HG02973 (cell line): ENCODE results near the gene GPR155.
"Not testable (repeated sequence)": the region's sequence is repeated elsewhere in the genome, so short reads cannot be mapped to it uniquely, and the experiment has no call there.

Experiments
- ATAC-seq: cut with Tn5 transposase; IDR thresholded peaks from one replicate; pipeline ENCODE4 v1.9.1; 2021; ENCODE audit warnings: moderate library complexity; ENCODE audit not compliant: unreplicated experiment

GPR155 gene

GRCh38 chr2:174442546-174443510 is 44.0 kb downstream of the GPR155 start:
- no peak for ATAC-seq

- no peak for ATAC-seq
These were observed 46.9 kb downstream of the GPR155 start for GRCh38 chr2:174439950-174440349.

GRCh38 chr2:174439323-174439722 is 47.5 kb downstream of the GPR155 start:
- no peak for ATAC-seq

- ATAC-seq: no peak
These were observed 48.5 kb downstream of the GPR155 start for GRCh38 chr2:174438146-174438886.

- no peak for ATAC-seq
These were observed 50.5 kb downstream of the GPR155 start for GRCh38 chr2:174436351-174436750.

GRCh38 chr2:174431902-174432301 is 54.9 kb downstream of the GPR155 start:
- ATAC-seq: no peak

GRCh38 chr2:174430066-174430465 is 56.8 kb downstream of the GPR155 start:
- no peak for ATAC-seq

- no peak for ATAC-seq
These were observed 58.6 kb downstream of the GPR155 start for GRCh38 chr2:174428214-174428613.

- no peak for ATAC-seq
These were observed 74.6 kb downstream of the GPR155 start for GRCh38 chr2:174412256-174412655.

GRCh38 chr2:174410039-174410438 is 76.8 kb downstream of the GPR155 start:
- not testable (repeated sequence) for ATAC-seq

- ATAC-seq: no peak
These were observed 83.2 kb downstream of the GPR155 start for GRCh38 chr2:174403628-174404027.

- ATAC-seq: no peak
These were observed 86.0 kb downstream of the GPR155 start for GRCh38 chr2:174400853-174401252.

GRCh38 chr2:174399171-174399570 is 87.7 kb downstream of the GPR155 start:
- no peak for ATAC-seq

- ATAC-seq: no peak
These were observed 89.1 kb downstream of the GPR155 start for GRCh38 chr2:174397773-174398172.

- peak; percentile 29 for ATAC-seq
These were observed 90.7 kb downstream of the GPR155 start for GRCh38 chr2:174395969-174396630.

- peak; percentile 87 for ATAC-seq
These were observed 91.4 kb downstream of the GPR155 start, which contains the start of gene SCRN3 for GRCh38 chr2:174395284-174395968. SCRN3 (plus strand) TSS chr2:174395730; CDS start chr2:174398284, 2,554 bp downstream.

- no peak for ATAC-seq
These were observed 94.1 kb downstream of the GPR155 start for GRCh38 chr2:174392706-174393105.

- not testable (repeated sequence) for ATAC-seq
These were observed 96.5 kb downstream of the GPR155 start for GRCh38 chr2:174390303-174390702.

- ATAC-seq: no peak
These were observed 97.3 kb downstream of the GPR155 start for GRCh38 chr2:174389542-174389941.

GRCh38 chr2:174388706-174389105 is 98.1 kb downstream of the GPR155 start:
- not testable (repeated sequence) for ATAC-seq

GRCh38 chr2:174385201-174385600 is 101.6 kb downstream of the GPR155 start:
- ATAC-seq: no peak
